Thyroid gland (tissue), 4 donors: ENCODE data around the gene AP2M1. TPM values are rescaled to one million over a fixed set of nuclear protein-coding genes. Genes with fewer than 3 reads are reported as not detected.

Source experiments
- DNase-seq, 2 donors: peaks; one replicate each; pipeline ENCODE4 v3.0.0-alpha.2; 2019
- H3K27ac ChIP-seq, 3 donors: fragments of 200-600 bp; sonication (generic); 1 replicate in 2 of 3; 2 replicates in 1 of 3; pipeline ENCODE4 v1.5.1; 2016 to 2019; ENCODE audit warnings: mild to moderate bottlenecking in 1 of 3, moderate library complexity in 1 of 3
- H3K27me3 ChIP-seq: fragments of 200-600 bp; sonication (generic); one replicate; pipeline ENCODE4 v1.5.1; 2019
- H3K36me3 ChIP-seq, 2 donors: fragments of 200-600 bp; sonication (generic); one replicate each; pipeline ENCODE4 v1.5.1; 2016 to 2019
- H3K4me1 ChIP-seq, 2 donors: fragments of 200-600 bp; sonication (generic); one replicate each; pipeline ENCODE4 v1.5.1; 2017 to 2019
- H3K4me3 ChIP-seq, 3 donors: fragments of 200-600 bp; sonication (generic); replicated peaks in 1 of 3; 1 replicate in 2 of 3; 2 replicates in 1 of 3; pipeline ENCODE4 v1.5.1; 2016; ENCODE audit warnings: mild to moderate bottlenecking in 1 of 3
- H3K9me3 ChIP-seq: fragments of 200-600 bp; sonication (generic); one replicate; pipeline ENCODE4 v1.5.1; 2017
- CTCF ChIP-seq, 6 experiments: fragments of 200-600 bp in 3 of 6; fragments of 450-650 bp in 3 of 6; sonication (generic) in 3 of 6; IDR thresholded peaks; one replicate each; pipeline ENCODE4 v1.5.1; 2016 to 2019; ENCODE audit warnings: antibody characterized with exemption in 6 of 6, mild to moderate bottlenecking in 2 of 6, inconsistent platforms in 1 of 6, moderate library complexity in 1 of 6
- POLR2A ChIP-seq, 2 donors: fragments of 450-650 bp; IDR thresholded peaks; one replicate each; pipeline ENCODE4 v1.6.1; 2017; ENCODE audit warnings: antibody characterized with exemption in 2 of 2, mild to moderate bottlenecking in 2 of 2, moderate library complexity in 1 of 2
- WGBS, 2 donors: methylation state at CpG; one replicate each; pipeline ENCODE4 v1.1.5; 2017; 5-methylcytosine and 5-hydroxymethylcytosine counted together
- intact Hi-C: fragments of 100-400 bp; cut with DNase I; formaldehyde crosslinking; loops from one replicate; pipeline ENCODE4 v1.15.1; 2023
- total RNA-seq, 4 donors: library from RNA; depleted of rRNA; stranded (reverse); fragments of >200 nt; gene quantifications; one replicate each; pipeline ENCODE4 v1.2.3, GENCODE V29; 2016

Gene AP2M1
- total RNA-seq, 4 donors from 2014 or later, result 180 to 302 (median 212) TPM

GRCh38 chr3:184175506-184175905 is 851 bp downstream of the AP2M1 start:
- intact Hi-C loops, result loop anchor here (5.0 kb wide), 1 partner anchor 127 kb away; no protein-coding TSS in a partner anchor
- Histone ChIP-seq H3K36me3 (peaks cover 31% of the 10 kb centered on the region in 2 donors), H3K4me1 (peaks cover 26 to 29% of the 10 kb centered on the region in 2 donors), H3K9me3 (no peaks in the 10 kb centered on the region), H3K27ac (peak overlapping the region in 2 of 3 donors; percentile 64 to 91), H3K4me3 (peak overlapping the region; percentile 53 to 87 (median 87)), H3K27me3 (no peaks in the 10 kb centered on the region)
- no peak for TF ChIP-seq POLR2A (IDR thresholded peaks at IDR 0.05)
- no peak for TF ChIP-seq CTCF (IDR thresholded peaks at IDR 0.05)
- no peak for DNase-seq
- WGBS, 2 donors, result 20 to 21% methylated on average over 8 of the region's 8 CpGs

- H3K27ac ChIP-seq, result peak overlapping the region; percentile 1 to 91 (median 64)
- TF ChIP-seq CTCF (IDR thresholded peaks at IDR 0.05), result no peak
- no peak for TF ChIP-seq POLR2A (IDR thresholded peaks at IDR 0.05)
- no peak for DNase-seq
- H3K9me3 ChIP-seq, result no peaks in the 10 kb centered on the region
- H3K27me3 ChIP-seq, result no peaks in the 10 kb centered on the region
- H3K4me3 ChIP-seq, result peak overlapping the region in 2 of 3 donors; percentile 53 to 87
- H3K4me1 ChIP-seq, result peaks cover 26 to 29% of the 10 kb centered on the region in 2 donors
- peaks cover 31 to 32% of the 10 kb centered on the region in 2 donors for H3K36me3 ChIP-seq
- intact Hi-C loops, result loop anchor here (5.0 kb wide), 1 partner anchor 126 kb away; no protein-coding TSS in a partner anchor
- 30 to 32% methylated on average over 3 of the region's 3 CpGs for WGBS, 2 donors
Observed at GRCh38 chr3:184175981-184176376, 1.3 kb downstream of the AP2M1 start.

- Histone ChIP-seq H3K27ac (peak overlapping the region; percentile 1 to 91 (median 64)), H3K4me1 (peaks cover 26 to 29% of the 10 kb centered on the region in 2 donors), H3K27me3 (no peaks in the 10 kb centered on the region), H3K4me3 (peak overlapping the region in 1 of 3 donors; percentile 87), H3K36me3 (peaks cover 34 to 39% of the 10 kb centered on the region in 2 donors), H3K9me3 (no peaks in the 10 kb centered on the region)
- intact Hi-C loops, result loop anchor here (5.0 kb wide), 1 partner anchor 126 kb away; no protein-coding TSS in a partner anchor
- WGBS, 2 donors, result 34 to 39% methylated on average over 16 to 19 of the region's 19 CpGs
- DNase-seq, result peak; percentile 65 to 67
- TF ChIP-seq CTCF (IDR thresholded peaks at IDR 0.05), result no peak
- TF ChIP-seq POLR2A (IDR thresholded peaks at IDR 0.05), result no peak
Observed at GRCh38 chr3:184176377-184177330, 2.0 kb downstream of the AP2M1 start.

GRCh38 chr3:184177331-184177731 is 2.7 kb downstream of the AP2M1 start:
- H3K4me3 ChIP-seq, result peak overlapping the region in 1 of 3 donors; percentile 87
- 73 to 78% methylated on average over 4 of the region's 4 CpGs for WGBS, 2 donors
- peaks cover 41 to 45% of the 10 kb centered on the region in 2 donors for H3K36me3 ChIP-seq
- H3K4me1 ChIP-seq, result peaks cover 26 to 29% of the 10 kb centered on the region in 2 donors
- H3K9me3 ChIP-seq, result no peaks in the 10 kb centered on the region
- no peaks in the 10 kb centered on the region for H3K27me3 ChIP-seq
- no peak for TF ChIP-seq CTCF (IDR thresholded peaks at IDR 0.05)
- TF ChIP-seq POLR2A (IDR thresholded peaks at IDR 0.05), result no peak
- intact Hi-C loops, result loop anchor here (5.0 kb wide), 1 partner anchor 125 kb away; no protein-coding TSS in a partner anchor
- DNase-seq, result no peak
- H3K27ac ChIP-seq, result peak overlapping the region in 2 of 3 donors; percentile 64 to 91
